Mucosa of descending colon (tissue), 3 donors: ENCODE results near the gene JMJD7. TPM values are rescaled to one million over a fixed set of nuclear protein-coding genes. Genes with fewer than 3 reads are reported as not detected.

Source experiments
- ATAC-seq: fragments of 200-7000 bp; cut with Tn5 transposase; one replicate; pipeline ENCODE4 v1.9.1; 2020; ENCODE audit warnings: mild to moderate bottlenecking, moderate library complexity
- DNase-seq, 3 donors: peaks; one replicate each; pipeline ENCODE4 v3.0.0-alpha.2; 2020
- H3K36me3 ChIP-seq: fragments of 200-600 bp; one replicate; pipeline ENCODE4 v1.8.0; 2021; ENCODE audit warnings: low read depth, mild to moderate bottlenecking
- H3K4me1 ChIP-seq: fragments of 200-600 bp; one replicate; pipeline ENCODE4 v1.8.0; 2021; ENCODE audit warnings: low read depth, mild to moderate bottlenecking
- H3K4me3 ChIP-seq: fragments of 200-600 bp; one replicate; pipeline ENCODE4 v1.8.0; 2021; ENCODE audit warnings: mild to moderate bottlenecking
- H3K9me3 ChIP-seq: fragments of 200-600 bp; one replicate; pipeline ENCODE4 v1.8.0; 2021; ENCODE audit warnings: mild to moderate bottlenecking
- intact Hi-C, 2 donors: fragments of 100-400 bp; cut with DNase I in 1 of 2; cut with micrococcal nuclease in 1 of 2; formaldehyde crosslinking; loops; one replicate each; pipeline versions ENCODE4 v1.11.0 to v1.11.1; 2022; cut with DNase I, micrococcal nuclease
- long read RNA-seq, 2 donors: library from polyadenylated mRNA; unstranded; transcript quantifications; one replicate each; pipeline ENCODE4 v2.0.0, GENCODE V29; 2019 to 2021
- total RNA-seq, 3 donors: library from RNA; stranded (reverse); fragmentation: NEBNext Ultra II Directional in 2 of 3; extraction: Animal tissue kit (Norgen Biotek cat#: 25700) in 2 of 3; gene quantifications; one replicate each; pipeline versions ENCODE4 v1.2.1 to v1.2.4, GENCODE V29; 2021 to 2023
- TF ChIP-seq, protein P1 (sequence below): fragments of 200-600 bp; IDR thresholded peaks from one replicate; pipeline ENCODE4 v1.8.0; 2022; ENCODE audit warnings: antibody characterized with exemption, mild to moderate bottlenecking
- donor health status: DM: no; HTN: no; CAD: no; lungs with moderate emphysema.
- donor health status: DM: no; HTN: no; CAD: no.
- donor health status: DM: no; HTN: yes; CAD: no.

JMJD7 gene
- 10 to 100 TPM in 2 of 3 donors, 1 to 10 TPM in 1; 9.8 to 15.2 (median 10.8) TPM for total RNA-seq
- long read RNA-seq, donor 1, transcript JMJD7-201 (8 exons, 1,416 nt): major isoform, 13 of 16 reads
- long read RNA-seq, donor 1, partial matches to known transcripts: 1 of 16 reads
- long read RNA-seq, donor 1, other reads (novel, unspliced or antisense): 0 of 16 reads
- long read RNA-seq, donor 2, transcript JMJD7-201 (8 exons, 1,416 nt): major isoform, 6 of 7 reads
- long read RNA-seq, donor 2, partial matches to known transcripts: 0 of 7 reads
- long read RNA-seq, donor 2, other reads (novel, unspliced or antisense): 0 of 7 reads

DNA sequence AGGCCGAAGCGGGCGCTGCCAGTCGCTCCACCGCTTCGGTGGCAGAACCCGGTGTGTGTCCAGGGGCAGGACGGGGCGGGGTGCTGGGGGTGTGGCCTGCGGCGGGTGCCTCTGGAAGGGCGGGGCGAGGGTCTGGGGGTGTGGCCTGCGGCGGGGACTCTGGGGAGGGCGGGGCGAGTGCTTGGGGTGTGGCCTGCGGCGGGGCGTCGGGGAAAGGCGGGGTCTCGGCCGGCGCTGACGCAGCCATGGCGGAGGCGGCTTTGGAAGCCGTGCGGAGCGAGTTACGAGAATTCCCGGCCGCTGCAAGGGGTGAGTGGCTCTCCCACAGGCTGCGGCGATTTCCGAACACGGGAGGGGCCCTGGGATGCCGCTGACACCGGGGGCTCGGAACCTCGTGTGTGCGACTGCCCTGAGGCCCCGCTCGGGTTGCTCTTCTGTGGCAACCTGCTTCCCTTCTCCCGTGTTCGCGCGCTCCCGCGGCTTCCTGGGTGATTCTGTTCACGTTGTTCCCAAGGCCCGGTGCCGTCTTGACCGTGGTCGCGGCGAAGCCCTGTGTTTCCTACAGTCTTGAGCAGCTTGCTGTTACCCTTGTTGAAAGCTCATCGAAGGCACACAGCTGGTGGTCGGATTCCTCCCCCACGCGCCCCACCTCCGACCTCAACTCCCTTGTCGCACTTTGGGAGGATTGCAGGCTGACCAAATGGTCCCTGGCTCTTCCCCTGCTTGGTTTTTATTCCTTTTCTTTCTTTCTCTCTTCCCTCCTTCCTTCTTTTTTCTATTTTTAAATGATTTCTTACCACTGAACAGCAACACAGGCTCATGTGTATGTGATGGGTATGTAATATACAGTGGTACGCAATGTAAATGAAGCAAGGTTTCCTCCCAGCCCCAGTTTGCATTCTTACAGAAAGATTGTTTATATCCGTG lies at the start of gene JMJD7:
Gene JMJD7, plus strand, starts transcription at position 213 of the 927 bp plus-strand sequence. Its CDS starts 33 bp downstream, at position 246.
- peak; percentile 98 for ATAC-seq
- Histone ChIP-seq H3K9me3 (no peaks in the 10 kb centered on the region), H3K4me3 (peak within 1 kb of the TSS; percentile 50), H3K4me1 (peaks cover 13% of the 10 kb centered on the region), H3K36me3 (no peaks in the 10 kb centered on the region)
- peak; percentile 97 to 98 (median 98) for DNase-seq
- intact Hi-C loops: no loop called here
- TF ChIP-seq, protein P1, sequence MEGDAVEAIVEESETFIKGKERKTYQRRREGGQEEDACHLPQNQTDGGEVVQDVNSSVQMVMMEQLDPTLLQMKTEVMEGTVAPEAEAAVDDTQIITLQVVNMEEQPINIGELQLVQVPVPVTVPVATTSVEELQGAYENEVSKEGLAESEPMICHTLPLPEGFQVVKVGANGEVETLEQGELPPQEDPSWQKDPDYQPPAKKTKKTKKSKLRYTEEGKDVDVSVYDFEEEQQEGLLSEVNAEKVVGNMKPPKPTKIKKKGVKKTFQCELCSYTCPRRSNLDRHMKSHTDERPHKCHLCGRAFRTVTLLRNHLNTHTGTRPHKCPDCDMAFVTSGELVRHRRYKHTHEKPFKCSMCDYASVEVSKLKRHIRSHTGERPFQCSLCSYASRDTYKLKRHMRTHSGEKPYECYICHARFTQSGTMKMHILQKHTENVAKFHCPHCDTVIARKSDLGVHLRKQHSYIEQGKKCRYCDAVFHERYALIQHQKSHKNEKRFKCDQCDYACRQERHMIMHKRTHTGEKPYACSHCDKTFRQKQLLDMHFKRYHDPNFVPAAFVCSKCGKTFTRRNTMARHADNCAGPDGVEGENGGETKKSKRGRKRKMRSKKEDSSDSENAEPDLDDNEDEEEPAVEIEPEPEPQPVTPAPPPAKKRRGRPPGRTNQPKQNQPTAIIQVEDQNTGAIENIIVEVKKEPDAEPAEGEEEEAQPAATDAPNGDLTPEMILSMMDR: no peak

DNA sequence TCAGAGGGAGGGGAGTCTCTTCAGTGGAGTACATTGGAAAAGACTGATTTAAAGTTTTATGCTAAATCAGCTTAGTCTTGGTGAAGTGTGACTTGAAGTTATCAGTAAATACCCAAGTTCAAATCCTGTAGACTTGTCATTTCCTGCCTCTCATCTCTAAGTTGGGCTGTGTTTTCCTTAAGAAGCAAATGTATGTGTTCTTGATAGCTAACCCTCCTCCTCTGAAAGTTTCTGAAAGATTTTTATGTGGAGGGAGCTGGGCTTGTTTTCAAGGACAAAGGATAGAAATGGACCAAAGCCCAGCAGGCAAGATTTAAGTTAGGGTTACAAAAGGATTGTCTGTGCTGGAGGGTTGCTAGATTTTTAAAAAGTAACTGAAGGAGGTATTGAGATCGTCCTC lies 49.4 kb upstream of the JMJD7 start:
- peaks cover 16% of the 10 kb centered on the region for H3K4me1 ChIP-seq

DNA sequence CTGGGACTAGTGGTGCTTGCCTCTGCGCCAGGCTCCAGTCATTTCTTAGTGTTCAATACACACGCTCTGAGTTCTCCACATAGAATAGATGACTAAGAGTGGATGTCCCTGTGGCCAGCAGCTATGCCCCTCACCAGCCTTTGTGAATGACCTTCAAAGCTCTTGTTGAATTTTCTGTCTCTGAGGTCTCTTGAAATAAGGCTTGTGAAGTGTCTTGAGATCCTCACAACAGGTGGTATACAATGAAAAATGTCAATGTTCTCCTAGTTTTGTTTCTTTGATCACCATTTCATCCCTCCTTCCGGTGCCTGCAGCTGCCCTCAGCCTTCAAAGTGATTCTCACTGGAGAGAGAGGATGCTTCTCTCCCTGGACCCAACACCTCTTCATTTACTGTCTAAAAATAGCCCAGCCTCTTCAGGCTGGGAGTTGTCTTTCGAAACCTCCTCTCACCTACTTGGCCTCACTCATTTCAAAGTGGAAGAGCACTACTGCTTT lies 48.2 kb upstream of the JMJD7 start:
- Histone ChIP-seq H3K36me3 (no peaks in the 10 kb centered on the region), H3K4me3 (no peak overlapping the region), H3K4me1 (peaks cover 13% of the 10 kb centered on the region), H3K9me3 (no peaks in the 10 kb centered on the region)
- no peak for DNase-seq
- intact Hi-C loops: no loop called here
- TF ChIP-seq, protein P1: no peak
- ATAC-seq: no peak

More for the DNA sequence above, 49.4 kb upstream of the JMJD7 start:
- no peak overlapping the region for H3K4me3 ChIP-seq
- TF ChIP-seq, protein P1: no peak
- DNase-seq (no peak), ATAC-seq (no peak)
- no peaks in the 10 kb centered on the region for H3K36me3 ChIP-seq
- no peaks in the 10 kb centered on the region for H3K9me3 ChIP-seq
- intact Hi-C loops: no loop called here

DNA sequence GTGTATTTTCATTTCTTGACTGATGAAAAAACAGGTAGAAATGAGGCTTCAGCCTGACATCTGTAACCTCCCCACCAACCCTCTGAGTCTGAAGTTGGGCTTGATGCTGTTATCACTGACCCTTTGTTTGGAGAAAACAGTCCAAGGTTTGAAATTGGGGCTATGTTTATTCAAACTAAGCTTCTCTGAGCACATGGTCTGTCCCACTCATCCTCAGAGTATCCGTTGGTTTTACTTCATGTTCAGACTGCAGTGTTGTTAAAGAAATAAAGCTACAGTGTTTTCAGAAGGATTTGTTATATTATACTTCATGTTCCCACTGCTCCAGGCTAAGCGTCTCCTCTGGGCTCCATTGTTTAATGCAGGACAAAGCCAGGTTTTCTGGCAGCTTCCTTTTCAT lies 47.6 kb upstream of the JMJD7 start:
- intact Hi-C loops: no loop called here
- TF ChIP-seq, protein P1: no peak
- no peaks in the 10 kb centered on the region for H3K36me3 ChIP-seq
- no peaks in the 10 kb centered on the region for H3K9me3 ChIP-seq
- H3K4me3 ChIP-seq: no peak overlapping the region
- peaks cover 8% of the 10 kb centered on the region for H3K4me1 ChIP-seq
- DNase-seq (no peak), ATAC-seq (no peak)

DNA sequence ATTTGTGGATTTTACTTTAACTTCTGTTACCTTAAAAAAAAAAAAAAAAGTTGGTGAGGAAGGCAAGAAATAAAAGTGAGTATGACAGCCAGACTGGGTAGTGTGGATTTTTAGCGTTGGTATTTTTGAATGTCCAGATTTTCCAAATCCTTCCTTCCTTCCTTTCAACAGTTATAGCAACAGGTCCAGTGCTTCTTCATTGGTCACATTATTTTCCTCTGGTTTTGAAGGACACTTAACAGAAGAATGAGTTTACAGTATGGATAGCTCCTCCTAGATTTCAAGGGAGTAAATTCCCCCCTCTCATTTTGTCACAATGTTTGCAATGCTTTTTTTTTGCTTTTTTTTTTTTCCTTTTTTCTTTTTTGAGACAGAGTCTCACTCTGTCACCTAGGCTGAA lies 47.2 kb upstream of the JMJD7 start:
- intact Hi-C loops: no loop called here
- ATAC-seq (no peak), DNase-seq (no peak)
- Histone ChIP-seq H3K4me1 (peaks cover 5% of the 10 kb centered on the region), H3K9me3 (no peaks in the 10 kb centered on the region), H3K4me3 (no peak overlapping the region), H3K36me3 (no peaks in the 10 kb centered on the region)
- TF ChIP-seq, protein P1: no peak
